Gastroesophageal sphincter (tissue), 4 donors: ENCODE data around the gene NPC1. TPM values are rescaled to one million over a fixed set of nuclear protein-coding genes. Genes with fewer than 3 reads are reported as not detected.

Experiments used
- ATAC-seq: fragments of 150-250 bp; one replicate; pipeline ENCODE4 v1.9.1; 2016; ENCODE audit warnings: mild to moderate bottlenecking, moderate library complexity
- H3K27ac ChIP-seq, 4 donors: fragments of 200-600 bp; sonication (generic) in 3 of 4; 1 replicate in 3 of 4; 2 replicates in 1 of 4; pipeline ENCODE4 v1.5.1; 2016 to 2019
- H3K27me3 ChIP-seq: fragments of 200-600 bp; sonication (generic); one replicate; pipeline ENCODE4 v1.5.1; 2019
- H3K36me3 ChIP-seq, 2 donors: fragments of 200-600 bp; sonication (generic); one replicate each; pipeline ENCODE4 v1.5.1; 2019; ENCODE audit warnings: control low read depth in 1 of 2
- H3K4me1 ChIP-seq, 3 donors: fragments of 200-600 bp; sonication (generic); 1 replicate in 2 of 3; 2 replicates in 1 of 3; pipeline ENCODE4 v1.5.1; 2016 to 2019; ENCODE audit warnings: control low read depth in 2 of 3
- H3K4me3 ChIP-seq, 2 donors: fragments of 200-600 bp; sonication (generic); one replicate each; pipeline ENCODE4 v1.5.1; 2019; ENCODE audit warnings: mild to moderate bottlenecking in 1 of 2, moderate library complexity in 1 of 2
- H3K9me3 ChIP-seq, 3 donors: fragments of 200-600 bp; sonication (generic); one replicate each; pipeline ENCODE4 v1.5.1; 2017 to 2019; ENCODE audit warnings: control low read depth in 2 of 3
- EP300 ChIP-seq: sonication (generic); formaldehyde crosslinking; IDR thresholded peaks from one replicate; pipeline ENCODE4 v1.6.1; 2017; ENCODE audit warnings: antibody characterized with exemption, mild to moderate bottlenecking
- POLR2A ChIP-seq, 2 donors: fragments of 450-650 bp; IDR thresholded peaks; one replicate each; pipeline ENCODE4 v1.6.1; 2017; ENCODE audit warnings: antibody characterized with exemption in 2 of 2, mild to moderate bottlenecking in 2 of 2, moderate library complexity in 1 of 2
- POLR2AphosphoS5 ChIP-seq: sonication (generic); formaldehyde crosslinking; IDR thresholded peaks from one replicate; pipeline ENCODE4 v1.6.1; 2017; ENCODE audit warnings: antibody characterized with exemption
- WGBS, 2 donors: methylation state at CpG; one replicate each; pipeline ENCODE4 v1.1.5; 2018; ENCODE audit warnings: low coverage in 1 of 2; 5-methylcytosine and 5-hydroxymethylcytosine counted together
- total RNA-seq, 4 donors: library from RNA; depleted of rRNA; stranded (reverse); fragments of >200 nt; gene quantifications; one replicate each; pipeline ENCODE4 v1.1.0, GENCODE V29; 2016
- TF ChIP-seq, protein P1 (sequence below), 4 experiments: fragments of 200-600 bp in 2 of 4; fragments of 450-650 bp in 2 of 4; sonication (generic) in 1 of 4; IDR thresholded peaks; one replicate each; pipeline ENCODE4 v1.5.1; 2017 to 2019; ENCODE audit warnings: antibody characterized with exemption in 4 of 4, mild to moderate bottlenecking in 2 of 4, moderate library complexity in 2 of 4

Gene NPC1
- total RNA-seq, 4 donors from 2014 or later, result 35.6 to 63.2 (median 51.9) TPM

DNA sequence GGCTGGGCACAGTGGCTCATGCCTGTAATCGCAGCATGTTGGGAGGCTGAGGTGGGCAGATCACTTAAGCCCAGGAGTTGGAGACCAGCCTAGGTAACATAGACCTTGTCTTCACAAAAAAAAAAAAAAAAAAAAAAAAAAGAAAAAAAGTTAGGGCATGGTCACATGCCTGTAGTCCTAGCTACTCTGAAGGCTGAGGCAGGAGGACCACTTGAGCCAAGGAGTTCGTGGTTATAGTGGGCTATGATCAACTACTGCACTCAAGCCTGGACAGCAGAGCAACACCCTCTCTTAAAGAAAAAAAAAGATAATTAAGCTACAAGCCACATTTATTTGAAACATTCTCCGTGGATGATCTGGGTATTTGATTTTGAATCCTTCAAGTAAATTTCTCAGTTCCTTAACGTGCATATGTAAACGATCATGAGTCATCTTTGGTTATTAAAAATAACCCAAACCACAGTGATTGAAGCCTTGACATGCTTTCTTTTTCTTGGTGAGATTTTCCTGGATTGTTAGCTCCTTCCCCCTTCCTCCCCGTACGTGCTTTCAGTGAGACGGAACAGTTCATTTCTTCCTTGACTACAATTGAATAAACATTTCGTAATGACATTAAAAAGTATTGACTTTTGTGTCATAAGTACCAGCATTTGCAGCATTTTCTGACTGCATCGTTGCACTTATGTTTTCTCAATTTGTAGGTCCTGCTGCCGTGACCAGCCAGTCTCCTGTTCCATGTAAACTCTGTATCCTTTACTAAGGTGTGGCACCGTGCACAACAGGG, 62.7 kb downstream of the NPC1 start:
- ATAC-seq, result no peak
- 69 to 75% methylated on average over 10 to 11 of the region's 12 CpGs for WGBS, 2 donors
- peaks cover 0 to 12% (median 0%) of the 10 kb centered on the region in 3 donors for H3K4me1 ChIP-seq
- no peaks in the 10 kb centered on the region for H3K9me3 ChIP-seq
- no peaks in the 10 kb centered on the region for H3K27me3 ChIP-seq
- H3K4me3 ChIP-seq, result no peak overlapping the region
- TF ChIP-seq, protein P1, sequence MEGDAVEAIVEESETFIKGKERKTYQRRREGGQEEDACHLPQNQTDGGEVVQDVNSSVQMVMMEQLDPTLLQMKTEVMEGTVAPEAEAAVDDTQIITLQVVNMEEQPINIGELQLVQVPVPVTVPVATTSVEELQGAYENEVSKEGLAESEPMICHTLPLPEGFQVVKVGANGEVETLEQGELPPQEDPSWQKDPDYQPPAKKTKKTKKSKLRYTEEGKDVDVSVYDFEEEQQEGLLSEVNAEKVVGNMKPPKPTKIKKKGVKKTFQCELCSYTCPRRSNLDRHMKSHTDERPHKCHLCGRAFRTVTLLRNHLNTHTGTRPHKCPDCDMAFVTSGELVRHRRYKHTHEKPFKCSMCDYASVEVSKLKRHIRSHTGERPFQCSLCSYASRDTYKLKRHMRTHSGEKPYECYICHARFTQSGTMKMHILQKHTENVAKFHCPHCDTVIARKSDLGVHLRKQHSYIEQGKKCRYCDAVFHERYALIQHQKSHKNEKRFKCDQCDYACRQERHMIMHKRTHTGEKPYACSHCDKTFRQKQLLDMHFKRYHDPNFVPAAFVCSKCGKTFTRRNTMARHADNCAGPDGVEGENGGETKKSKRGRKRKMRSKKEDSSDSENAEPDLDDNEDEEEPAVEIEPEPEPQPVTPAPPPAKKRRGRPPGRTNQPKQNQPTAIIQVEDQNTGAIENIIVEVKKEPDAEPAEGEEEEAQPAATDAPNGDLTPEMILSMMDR (IDR thresholded peaks at IDR 0.05), result no peak
- no peak for TF ChIP-seq POLR2AphosphoS5
- no peak for TF ChIP-seq EP300
- no peak for TF ChIP-seq POLR2A (IDR thresholded peaks at IDR 0.05)
- H3K36me3 ChIP-seq, result peaks cover 2 to 100% of the 10 kb centered on the region in 2 donors
- no peak overlapping the region for H3K27ac ChIP-seq

GRCh38 chr18:23521907-23522306, 64.4 kb downstream of the NPC1 start:
- Histone ChIP-seq H3K27ac (peak overlapping the region in 2 of 4 donors; percentile 31 to 33), H3K9me3 (no peaks in the 10 kb centered on the region), H3K36me3 (peaks cover 2 to 100% of the 10 kb centered on the region in 2 donors), H3K4me1 (peaks cover 0 to 12% (median 0%) of the 10 kb centered on the region in 3 donors), H3K4me3 (no peak overlapping the region), H3K27me3 (no peaks in the 10 kb centered on the region)
- TF ChIP-seq, protein P1 (IDR thresholded peaks at IDR 0.05), result no peak
- TF ChIP-seq POLR2A (IDR thresholded peaks at IDR 0.05) (no peak), EP300 (no peak), POLR2AphosphoS5 (no peak)
- no peak for ATAC-seq
- 50 to 76% methylated on average over 1 to 7 of the region's 7 CpGs for WGBS, 2 donors

GRCh38 chr18:23521271-23521670, 65.0 kb downstream of the NPC1 start:
- Histone ChIP-seq H3K27ac (peak overlapping the region in 2 of 4 donors; percentile 31 to 33), H3K27me3 (no peaks in the 10 kb centered on the region), H3K36me3 (peaks cover 2 to 100% of the 10 kb centered on the region in 2 donors), H3K4me1 (peaks cover 0 to 13% (median 0%) of the 10 kb centered on the region in 3 donors), H3K9me3 (no peaks in the 10 kb centered on the region), H3K4me3 (no peak overlapping the region)
- 51 to 75% methylated on average over 6 to 7 of the region's 7 CpGs for WGBS, 2 donors
- TF ChIP-seq EP300, result no peak
- ATAC-seq, result no peak

DNA sequence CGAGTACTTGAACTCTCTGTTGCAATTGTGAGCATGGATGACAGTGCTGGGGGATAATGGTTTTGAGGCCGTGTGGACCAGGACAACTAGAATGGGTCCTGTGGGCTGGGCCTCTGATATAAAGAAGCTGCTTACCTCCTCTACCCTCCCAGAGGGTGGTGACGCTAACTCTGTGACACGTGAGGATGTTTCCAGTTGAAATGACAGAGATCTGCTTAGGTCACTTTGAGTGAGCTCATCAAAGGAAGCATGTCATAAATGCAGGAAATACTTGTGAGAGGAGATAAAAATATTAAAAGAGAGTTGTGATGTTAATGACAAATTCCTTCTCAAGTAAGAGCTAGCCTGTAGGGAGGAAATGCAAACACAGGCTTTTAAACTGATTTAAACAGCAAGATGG, 66.6 kb downstream of the NPC1 start:
- ATAC-seq, result no peak
- H3K27me3 ChIP-seq, result no peaks in the 10 kb centered on the region
- H3K36me3 ChIP-seq, result peaks cover 2 to 93% of the 10 kb centered on the region in 2 donors
- H3K4me1 ChIP-seq, result peaks cover 0 to 20% (median 0%) of the 10 kb centered on the region in 3 donors
- WGBS, 2 donors, result 82 to 85% methylated on average over 4 of the region's 4 CpGs
- no peaks in the 10 kb centered on the region for H3K9me3 ChIP-seq
- TF ChIP-seq, protein P1 (IDR thresholded peaks at IDR 0.05), result no peak
- TF ChIP-seq EP300 (no peak), POLR2AphosphoS5 (no peak), POLR2A (IDR thresholded peaks at IDR 0.05) (no peak)
- no peak overlapping the region for H3K4me3 ChIP-seq
- H3K27ac ChIP-seq, result no peak overlapping the region

DNA sequence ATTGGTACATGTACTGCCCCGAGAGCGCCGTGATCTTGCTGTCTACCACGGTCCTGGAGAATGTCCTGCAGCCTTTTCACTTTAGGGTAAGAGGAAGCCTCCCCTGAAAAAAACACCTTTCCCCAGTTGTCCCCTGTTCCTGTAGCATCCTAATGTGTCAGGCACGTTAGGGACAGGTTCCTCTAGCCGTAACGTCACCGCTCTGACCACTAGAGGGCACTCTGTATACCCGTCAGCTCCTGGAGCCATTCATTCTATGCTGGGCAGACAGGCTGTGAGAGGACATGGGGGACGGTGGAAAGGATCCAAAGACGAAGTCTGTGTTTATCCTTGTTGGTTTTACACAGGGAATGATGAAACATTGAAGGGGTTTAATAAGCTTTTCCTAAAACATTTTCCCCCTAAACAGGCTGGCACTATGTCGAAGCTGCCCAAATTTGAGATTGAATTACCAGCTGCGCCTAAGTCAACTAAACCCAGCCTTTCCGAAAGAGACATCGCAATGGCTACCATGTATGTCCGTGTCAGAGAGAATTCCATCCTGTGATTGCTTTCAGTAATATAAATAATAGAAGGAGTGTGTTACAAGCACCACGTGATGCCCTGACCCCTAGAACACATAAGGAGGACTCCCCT, 70.3 kb downstream of the NPC1 start:
- H3K4me3 ChIP-seq, result no peak overlapping the region
- 31 to 67% methylated on average over 4 to 14 of the region's 17 CpGs for WGBS, 2 donors
- ATAC-seq, result peak; percentile 89
- TF ChIP-seq, protein P1 (IDR thresholded peaks at IDR 0.05), result peak; percentile 69 to 81 (median 74)
- TF ChIP-seq EP300 (no peak), POLR2AphosphoS5 (no peak), POLR2A (IDR thresholded peaks at IDR 0.05) (no peak)
- H3K27me3 ChIP-seq, result no peaks in the 10 kb centered on the region
- H3K4me1 ChIP-seq, result peaks cover 0 to 8% (median 0%) of the 10 kb centered on the region in 3 donors
- H3K9me3 ChIP-seq, result no peaks in the 10 kb centered on the region
- peak overlapping the region in 1 of 4 donors; percentile 15 for H3K27ac ChIP-seq
- H3K36me3 ChIP-seq, result peaks cover 2 to 91% of the 10 kb centered on the region in 2 donors
